HG03103 (cell line): ENCODE measurements around the gene LRP6.
"Not testable (repeated sequence)": the region's sequence is repeated elsewhere in the genome, so short reads cannot be mapped to it uniquely, and the experiment has no call there.

Source experiments
- ATAC-seq: cut with Tn5 transposase; IDR thresholded peaks from one replicate; pipeline ENCODE4 v1.9.1; 2021; ENCODE audit warnings: low read depth; ENCODE audit not compliant: unreplicated experiment

LRP6 gene

DNA sequence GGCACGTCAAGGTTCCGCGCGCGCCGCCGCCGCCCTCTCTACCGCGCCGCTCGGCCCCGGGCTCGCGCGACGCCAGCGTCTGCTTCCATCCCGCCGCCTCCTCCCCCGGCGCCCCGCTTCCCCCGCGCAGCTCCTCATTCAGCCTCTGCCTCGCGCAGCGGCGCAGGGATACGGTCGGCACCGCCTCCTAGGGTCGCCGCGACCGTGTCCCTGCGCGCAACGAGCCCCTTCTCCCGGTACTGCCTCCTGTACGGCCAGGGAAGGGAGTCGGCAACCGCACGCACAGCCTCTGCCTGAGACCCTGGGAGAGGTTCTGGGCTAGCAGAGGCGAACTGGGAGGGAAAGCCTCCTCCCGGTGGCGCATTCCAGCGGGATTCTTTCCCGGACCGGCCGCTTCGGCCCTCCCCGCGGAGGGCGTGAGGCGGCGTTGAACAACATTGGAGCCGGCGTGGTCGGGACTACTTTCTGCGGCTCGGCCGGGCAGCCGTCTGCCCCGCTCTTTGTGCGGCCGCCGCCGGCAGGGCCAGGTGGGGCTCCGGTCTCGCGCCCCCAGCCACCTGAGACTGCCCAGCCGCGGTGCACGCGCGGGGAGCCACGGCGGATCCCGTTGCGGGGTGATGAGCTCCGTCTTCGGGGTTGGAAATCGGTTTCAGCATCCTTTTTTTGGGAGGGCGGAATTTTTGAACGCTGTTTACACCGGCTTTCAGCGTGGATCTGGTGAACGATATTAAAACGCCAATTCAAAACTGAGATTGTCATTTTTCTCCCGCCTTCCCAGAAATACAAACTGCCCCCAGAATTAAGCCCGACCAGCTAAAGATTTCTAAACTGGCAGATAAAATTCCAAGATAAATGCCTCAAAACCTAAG lies at the start of gene LRP6:
Gene LRP6, minus strand, starts transcription at position 172 of the 869 bp plus-strand sequence. CDS start 309 bp downstream, outside the sequence.
- ATAC-seq: peak; percentile 82

- ATAC-seq: no peak
These were observed 49.0 kb upstream of the LRP6 start for GRCh38 chr12:12315838-12316237.

GRCh38 chr12:12310695-12311094 lies 43.9 kb upstream of the LRP6 start:
- not testable (repeated sequence) for ATAC-seq

DNA sequence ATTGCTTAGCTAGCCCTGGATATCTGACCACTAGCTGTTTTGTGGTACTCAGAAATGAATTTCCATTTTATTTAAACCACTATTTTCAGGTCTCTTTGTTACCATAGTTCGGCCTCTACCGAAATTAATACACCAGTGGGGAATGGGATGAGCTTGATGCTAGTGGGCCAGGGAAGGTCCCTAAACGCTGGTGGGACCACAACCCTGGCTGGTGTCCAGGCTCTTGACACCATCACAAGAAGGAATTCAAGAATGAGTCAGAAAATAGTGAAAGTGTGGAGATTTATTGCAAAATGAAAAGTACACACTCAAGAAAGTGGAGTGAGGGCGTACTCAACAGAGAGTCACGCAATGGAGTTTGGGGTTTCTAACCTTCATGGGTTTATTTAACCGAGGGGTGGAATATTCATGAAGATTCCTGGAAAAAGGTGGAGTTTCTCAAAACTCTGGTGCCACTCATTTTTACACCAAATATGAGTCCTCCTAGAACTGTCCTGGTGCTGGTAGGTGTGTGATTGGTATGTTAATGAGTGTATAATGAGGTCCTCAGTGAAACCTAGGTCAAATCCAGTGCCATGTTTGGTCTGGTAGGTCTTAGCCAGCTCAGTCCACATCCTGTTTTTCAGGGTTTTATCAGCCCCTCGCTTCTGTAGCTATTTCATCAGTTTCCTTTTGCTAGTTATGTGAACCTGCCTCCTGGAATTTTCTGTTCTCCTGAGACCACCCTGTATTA lies 38.9 kb upstream of the LRP6 start:
- ATAC-seq: no peak

DNA sequence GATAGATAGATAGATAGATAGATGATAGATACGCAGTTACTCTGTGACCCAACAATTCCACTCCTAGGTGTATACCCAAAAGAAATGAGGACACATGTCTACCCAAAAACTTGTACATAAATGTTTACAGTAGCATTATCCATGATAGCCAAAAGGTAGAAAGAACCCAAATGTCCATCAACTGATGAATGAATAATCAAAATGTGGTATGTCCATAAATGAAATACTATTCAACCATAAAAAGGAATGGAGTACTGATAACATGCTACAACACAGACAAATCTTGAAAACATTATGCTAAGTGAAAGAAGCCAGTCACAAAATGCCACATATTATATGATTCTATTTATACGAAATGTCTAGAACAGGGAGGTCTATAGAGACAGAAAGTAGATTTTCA lies 36.1 kb upstream of the LRP6 start:
- no peak for ATAC-seq

GRCh38 chr12:12301122-12301521 lies 34.3 kb upstream of the LRP6 start:
- no peak for ATAC-seq

DNA sequence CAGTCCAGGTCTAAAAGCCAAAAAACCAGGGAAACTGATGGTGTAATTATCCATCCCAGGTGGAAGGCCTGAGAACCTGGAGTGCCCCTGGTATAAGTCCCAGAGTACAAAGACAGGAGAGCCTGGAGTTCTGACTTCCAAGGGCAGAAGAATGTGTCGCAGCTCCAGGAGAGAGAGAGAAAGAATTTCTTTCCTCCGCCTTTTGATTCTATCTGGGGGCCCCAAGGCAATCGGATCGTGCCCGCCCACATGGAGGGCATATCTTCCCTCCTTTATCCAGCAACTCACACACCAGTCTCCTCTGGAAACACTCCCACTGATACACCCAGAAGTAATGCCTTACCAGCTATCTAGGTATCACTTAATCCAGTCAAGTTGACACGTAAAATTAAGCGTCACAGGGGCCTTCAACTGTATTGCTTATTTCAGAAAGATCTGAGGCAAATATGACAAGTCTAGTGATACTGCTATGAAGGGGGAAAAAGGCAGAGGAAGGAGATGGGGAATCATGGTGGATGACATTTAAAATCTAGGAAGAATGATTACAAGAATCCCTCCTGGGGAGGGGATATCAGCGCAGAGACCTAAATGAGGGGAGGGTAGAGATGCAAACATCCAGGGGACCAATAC lies 30.5 kb upstream of the LRP6 start:
- no peak for ATAC-seq

- no peak for ATAC-seq
These were observed 27.6 kb upstream of the LRP6 start for GRCh38 chr12:12294215-12295005.

- no peak for ATAC-seq
These were observed 23.4 kb upstream of the LRP6 start for GRCh38 chr12:12290206-12290605.

DNA sequence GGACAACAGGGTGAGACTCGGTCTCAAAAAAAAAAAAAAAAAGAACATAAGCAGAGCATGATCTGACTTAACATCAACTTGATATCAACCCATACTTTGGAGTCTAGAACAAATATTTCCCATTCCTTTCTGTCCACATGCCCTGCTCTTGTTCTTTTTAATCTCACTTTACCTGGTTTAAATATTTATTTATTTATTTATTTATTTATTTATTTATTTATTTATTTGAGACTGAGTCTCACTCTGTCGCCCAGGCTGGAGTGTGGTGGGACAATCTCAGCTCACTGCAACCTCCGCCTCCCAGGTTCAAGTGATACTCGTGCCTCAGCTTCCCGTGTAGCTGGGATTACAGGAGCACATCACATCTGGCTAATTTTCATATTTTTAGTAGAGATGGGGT lies 19.6 kb upstream of the LRP6 start:
- no peak for ATAC-seq

- ATAC-seq: no peak
These were observed 16.0 kb upstream of the LRP6 start for GRCh38 chr12:12282761-12283425.

DNA sequence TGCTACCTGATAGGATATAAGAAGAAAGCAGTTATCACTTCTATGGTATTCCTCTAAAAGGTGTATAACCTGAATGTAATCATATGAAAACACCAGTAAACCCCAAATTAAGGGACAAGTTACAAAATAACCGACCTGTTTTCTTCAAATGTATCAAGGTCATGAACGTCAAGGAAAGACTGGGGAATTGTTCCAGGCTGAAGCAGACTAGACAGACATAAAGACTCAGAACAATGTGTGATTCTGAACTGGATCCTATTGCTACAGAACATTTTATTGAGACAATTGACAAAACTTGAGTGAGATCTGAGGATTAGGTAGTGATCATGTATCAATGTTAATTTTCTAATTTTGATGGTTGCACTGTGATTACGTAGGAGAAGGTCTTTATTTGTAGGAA lies 15.4 kb upstream of the LRP6 start:
- ATAC-seq: no peak

GRCh38 chr12:12281134-12281533 lies 14.3 kb upstream of the LRP6 start:
- no peak for ATAC-seq

DNA sequence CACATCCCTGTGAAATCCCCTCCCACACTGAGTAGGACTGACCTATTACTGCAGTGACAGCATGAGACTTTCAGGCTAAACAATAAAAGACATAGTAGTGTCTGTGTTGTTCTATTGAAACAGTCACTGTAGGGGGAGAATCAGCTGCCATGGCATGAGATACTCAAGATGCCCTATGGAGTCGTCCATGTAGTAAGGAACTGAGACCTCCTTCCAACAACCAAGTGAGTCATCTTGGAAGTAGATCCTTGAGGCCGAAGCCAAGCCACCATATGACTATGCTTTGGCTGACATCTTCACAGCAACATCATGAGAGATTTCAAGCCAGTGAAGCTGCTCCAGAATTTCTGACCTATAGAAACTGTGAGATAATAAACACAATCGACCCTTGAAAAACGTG lies 12.1 kb upstream of the LRP6 start:
- no peak for ATAC-seq

GRCh38 chr12:12275874-12276273 lies 9.0 kb upstream of the LRP6 start:
- ATAC-seq: no peak

DNA sequence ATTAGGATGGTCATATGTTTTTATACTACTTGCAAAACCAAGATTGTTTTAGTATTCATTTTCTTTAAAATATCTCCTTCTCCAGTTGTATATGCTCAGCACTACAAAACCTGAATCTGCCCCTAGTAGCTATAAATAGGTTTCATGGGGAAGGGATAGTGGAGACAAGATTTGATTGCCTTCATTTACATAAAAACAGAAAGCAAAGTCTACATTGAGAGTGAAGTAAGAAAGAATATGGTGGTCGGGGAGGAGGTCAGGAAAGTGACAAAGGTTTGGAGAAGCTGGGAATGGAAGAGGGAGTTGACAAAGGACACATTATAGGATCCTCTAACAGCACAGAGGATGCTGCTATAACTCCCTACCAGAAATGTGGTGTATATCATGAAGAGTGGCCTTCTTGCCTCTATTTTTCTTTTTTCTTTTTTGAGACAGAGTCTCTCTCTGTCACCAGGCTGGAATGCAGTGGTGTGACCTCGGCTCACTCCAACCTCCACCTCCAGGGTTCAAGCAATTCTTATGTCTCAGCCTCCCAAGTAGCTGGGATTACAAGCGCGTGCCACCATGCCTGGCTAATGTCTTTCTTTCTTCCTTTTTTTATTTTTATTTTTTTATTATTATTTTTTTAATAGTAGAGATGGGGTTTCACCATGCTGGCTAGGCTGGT lies 6.6 kb upstream of the LRP6 start:
- no peak for ATAC-seq

DNA sequence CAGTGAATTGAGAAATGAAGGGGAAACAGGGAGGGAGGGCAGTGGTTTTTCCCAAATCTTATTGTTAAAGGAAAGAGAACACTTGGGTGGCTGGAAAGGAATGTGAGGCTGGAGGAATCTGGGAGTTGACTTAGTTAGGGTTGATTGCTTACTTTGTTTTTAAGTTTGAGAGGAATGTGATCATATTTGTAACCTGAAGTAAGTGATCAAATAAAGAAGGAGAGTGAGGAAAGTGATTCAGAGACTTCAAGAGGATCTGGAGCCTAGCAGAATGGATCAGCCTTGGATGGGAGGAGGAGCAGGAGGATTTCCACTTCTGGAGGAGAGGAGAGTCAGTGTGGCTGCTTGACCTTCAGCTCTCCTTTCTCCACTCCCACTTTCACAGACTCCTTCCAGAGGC lies 6.0 kb upstream of the LRP6 start:
- no peak for ATAC-seq

DNA sequence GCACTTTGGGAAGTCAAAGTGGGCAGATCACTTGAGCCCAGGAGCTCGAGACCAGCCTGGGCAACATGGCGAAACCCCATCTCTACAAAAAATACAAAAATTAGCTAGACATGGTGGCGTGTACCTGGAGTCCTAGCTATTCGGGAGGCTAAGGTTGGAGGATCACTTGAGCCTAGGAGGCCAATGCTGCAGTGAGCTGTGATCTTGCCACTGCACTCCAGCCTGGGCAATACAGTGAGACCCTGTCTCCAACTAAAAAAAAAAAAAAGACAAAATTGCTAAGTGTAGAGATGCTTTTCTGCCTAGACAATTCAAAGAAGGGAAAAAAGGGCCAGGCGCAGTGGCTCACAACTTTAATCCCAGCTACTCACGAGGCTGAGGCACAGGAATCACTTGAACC lies 3.4 kb upstream of the LRP6 start:
- ATAC-seq: no peak

- no peak for ATAC-seq
These were observed 927 bp upstream of the LRP6 start for GRCh38 chr12:12267742-12268200.
